TTC549 (cell line): ENCODE data around the gene NMNAT1.
A peak's percentile ranks its signal among the peaks of the same experiment; 100 is the strongest.
"Not testable (repeated sequence)": the region's sequence is repeated elsewhere in the genome, so short reads cannot be mapped to it uniquely, and the experiment has no call there.

Experiments used
- FAIRE-seq: peaks from 2 replicates; lab custom pipeline; 2012; peaks lifted over from hg19 to GRCh38; lab: Jason Lieb, UNC

Gene NMNAT1

DNA sequence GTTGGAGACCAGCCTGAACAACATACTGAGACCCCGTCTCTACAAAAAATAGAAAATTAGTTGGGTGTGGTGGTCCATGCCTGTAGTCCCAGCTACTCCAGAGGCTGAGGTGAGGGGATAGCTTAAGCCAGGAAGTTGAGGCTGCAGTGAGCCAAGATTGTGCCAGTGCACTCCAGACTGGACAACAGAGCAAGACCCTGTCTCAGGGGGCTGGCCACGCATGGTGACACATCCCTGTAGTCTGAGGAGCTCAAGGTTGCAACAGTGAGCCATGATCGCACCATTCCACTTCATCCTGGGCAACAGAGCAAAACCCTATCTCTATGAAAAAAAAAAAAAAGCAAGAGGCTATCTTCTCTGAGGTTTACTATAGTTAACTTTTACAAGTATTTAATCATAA is 76.8 kb downstream of the NMNAT1 start:
- FAIRE-seq: no peak

DNA sequence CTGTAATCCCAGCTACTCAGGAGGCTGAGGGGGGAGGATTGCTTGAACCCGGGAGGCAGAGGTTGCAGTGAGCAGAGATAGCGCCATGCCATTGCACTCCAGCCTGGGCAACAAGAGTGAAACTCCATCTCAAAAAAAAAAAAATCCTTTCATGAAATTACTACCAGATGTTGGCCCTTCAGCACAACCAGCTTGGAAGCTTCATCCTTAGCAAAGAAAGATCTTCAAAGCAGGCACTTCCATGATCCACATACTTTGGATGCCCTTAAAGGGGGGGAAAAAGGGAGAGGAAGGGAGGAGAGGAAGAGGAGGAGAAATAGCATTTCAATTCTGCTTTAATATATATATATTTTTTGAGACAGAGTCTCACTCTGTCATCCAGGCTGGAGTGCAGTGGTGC is 77.4 kb downstream of the NMNAT1 start:
- not testable (repeated sequence) for FAIRE-seq

DNA sequence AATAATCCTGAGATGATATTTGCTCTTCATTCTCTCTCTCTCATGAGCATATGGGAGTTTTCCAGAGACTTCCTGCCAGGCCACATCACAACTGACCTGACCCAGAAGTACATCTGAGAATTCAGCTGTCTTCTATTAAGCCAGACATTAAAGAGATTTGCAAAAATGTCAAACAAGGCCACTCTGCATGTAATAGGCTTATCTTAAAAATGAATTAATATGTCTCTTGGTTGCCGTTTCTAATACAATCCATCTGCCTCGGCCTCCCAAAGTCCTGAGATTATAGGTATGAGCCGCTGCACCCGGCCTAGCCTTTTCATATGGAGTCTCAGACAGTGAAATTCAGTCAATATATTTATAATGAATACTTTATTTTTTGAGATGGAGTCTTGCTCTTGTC is 78.7 kb downstream of the NMNAT1 start:
- not testable (repeated sequence) for FAIRE-seq

DNA sequence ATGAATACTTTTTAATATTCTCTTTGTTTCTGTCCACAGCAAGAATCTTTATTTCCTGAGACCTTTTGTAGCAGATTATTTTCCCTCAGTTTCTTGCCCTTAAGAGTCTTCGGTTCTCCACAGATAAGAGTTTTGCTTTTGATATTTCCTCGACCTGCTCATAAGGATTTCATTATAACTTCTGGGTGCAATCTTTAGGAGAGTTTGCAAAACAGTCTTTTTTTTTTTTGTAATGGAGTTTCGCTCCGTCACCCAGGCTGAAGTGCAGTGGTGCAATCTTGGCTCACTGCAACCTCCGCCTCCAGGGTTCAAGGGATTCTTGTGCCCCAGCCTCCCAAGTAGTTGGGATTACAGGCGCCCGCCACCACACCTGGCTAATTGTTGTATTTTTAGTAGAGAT is 79.4 kb downstream of the NMNAT1 start:
- FAIRE-seq: no peak

DNA sequence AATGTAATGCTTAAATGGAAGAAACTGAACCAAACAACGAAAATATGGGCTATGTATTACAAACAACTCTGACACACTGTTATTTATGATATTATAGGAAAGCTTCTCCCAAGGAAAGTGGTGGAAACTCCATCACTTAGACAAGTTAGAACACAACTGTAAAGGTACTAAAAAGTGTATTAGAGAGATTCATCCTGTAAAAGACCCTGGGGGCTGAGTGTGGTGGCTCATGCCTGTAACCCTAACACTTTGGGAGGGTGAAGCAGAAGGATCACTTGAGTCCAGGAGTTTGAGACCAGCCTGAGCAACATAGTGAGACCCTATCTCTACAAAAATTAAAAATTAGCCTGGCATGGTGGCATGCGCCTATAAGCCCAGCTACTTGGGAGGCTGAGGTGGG is 82.1 kb downstream of the NMNAT1 start:
- no peak for FAIRE-seq

DNA sequence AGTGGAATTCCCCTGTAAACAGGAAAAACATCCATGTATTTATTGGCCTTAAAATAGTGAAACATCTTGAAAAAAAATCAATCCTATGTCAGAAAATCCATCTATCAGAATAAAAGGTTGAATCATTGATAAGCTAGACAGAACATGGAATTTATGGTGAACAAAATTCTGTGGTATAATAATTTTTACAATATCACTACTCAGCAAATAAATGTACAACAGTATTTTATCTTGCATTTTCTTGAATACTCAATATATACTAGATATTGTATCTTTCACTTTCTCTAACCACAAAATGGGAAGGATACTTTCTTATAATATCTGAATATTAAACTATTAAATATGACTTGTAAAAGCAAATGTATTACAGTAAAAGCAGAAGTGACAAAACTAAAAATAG is 83.8 kb downstream of the NMNAT1 start:
- FAIRE-seq: no peak

DNA sequence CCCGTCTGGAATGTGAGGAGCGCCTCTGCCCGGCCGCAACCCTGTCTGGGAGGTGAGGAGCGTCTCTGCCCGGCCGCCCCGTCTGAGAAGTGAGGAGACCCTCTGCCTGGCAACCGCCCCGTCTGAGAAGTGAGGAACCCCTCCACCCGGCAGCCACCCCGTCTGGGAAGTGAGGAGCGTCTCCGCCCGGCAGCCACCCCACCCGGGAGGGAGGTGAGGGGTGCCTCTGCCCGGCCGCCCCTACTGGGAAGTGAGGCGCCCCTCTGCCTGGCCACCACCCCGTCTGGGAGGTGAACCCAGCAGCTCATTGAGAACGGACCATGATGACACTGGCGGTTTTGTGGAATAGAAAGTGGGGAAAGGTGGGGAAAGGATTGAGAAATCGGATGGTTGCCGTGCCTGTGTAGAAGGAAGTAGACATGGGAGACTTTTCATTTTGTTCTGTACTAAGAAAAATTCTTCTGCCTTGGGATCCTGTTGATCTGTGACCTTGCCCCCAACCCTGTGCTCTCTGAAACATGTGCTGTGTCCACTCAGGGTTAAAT is 85.8 kb downstream of the NMNAT1 start:
- FAIRE-seq: not testable (repeated sequence)

DNA sequence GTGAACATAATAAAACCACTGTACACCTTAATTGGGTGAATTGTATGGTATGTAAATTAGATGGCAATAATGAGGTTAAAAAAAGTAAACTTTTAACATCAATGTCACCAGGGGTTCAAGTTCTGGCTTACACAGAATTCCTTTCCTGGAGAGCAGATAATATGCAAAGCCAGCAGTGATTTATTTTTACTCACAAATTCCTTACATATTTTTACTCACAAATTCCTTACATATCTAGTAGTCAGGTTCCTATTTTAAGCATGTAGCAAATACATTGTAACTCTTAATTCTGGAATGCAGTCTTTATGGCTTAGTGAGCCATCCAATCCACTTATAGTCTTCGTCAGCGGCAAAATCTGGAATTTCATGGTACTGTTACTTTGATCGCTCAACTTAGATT is 88.2 kb downstream of the NMNAT1 start:
- FAIRE-seq: no peak

DNA sequence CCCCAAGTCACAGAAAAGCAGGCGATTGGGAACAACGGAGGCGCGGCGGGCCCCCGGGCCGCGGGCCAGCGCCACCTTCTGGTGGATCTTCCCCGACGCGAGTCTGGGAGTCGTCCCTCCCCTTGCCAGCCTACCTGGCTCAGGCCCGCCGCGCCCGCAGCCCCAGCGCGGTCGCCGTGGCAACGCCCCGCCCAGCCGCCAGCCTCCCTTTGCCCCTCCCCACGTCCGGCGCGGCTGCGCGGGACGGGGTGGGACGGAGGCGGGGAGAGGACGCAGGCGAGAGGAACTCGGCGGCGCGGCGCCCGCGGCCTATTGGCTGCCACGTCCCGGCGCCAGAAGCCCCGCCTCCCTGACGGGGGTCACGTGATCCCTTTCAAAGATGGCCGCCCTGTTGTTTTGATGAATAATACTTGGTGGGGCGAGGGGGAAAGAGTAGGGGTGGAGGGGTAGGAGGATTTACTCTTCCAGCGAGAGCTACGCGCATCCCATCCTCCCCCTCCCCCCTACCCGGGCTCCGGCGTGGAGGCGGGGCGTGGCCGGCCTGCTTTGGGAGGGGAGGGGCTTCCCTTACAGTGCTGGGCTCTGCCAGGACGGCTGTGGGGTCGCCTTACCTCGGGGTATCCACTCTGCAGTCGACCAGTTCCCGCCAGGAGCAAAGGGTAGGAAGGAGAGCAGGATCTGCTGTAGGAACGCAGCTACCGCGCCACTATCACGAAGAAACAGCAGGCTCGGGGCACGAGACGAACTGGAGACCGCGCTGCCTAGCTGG is 89.5 kb downstream of the NMNAT1 start, which contains the start of gene UBE4B:
Gene UBE4B, plus strand, starts transcription at position 369 of the 769 bp plus-strand sequence. CDS start 713 bp downstream, outside the sequence.
- FAIRE-seq: peak; percentile 64

DNA sequence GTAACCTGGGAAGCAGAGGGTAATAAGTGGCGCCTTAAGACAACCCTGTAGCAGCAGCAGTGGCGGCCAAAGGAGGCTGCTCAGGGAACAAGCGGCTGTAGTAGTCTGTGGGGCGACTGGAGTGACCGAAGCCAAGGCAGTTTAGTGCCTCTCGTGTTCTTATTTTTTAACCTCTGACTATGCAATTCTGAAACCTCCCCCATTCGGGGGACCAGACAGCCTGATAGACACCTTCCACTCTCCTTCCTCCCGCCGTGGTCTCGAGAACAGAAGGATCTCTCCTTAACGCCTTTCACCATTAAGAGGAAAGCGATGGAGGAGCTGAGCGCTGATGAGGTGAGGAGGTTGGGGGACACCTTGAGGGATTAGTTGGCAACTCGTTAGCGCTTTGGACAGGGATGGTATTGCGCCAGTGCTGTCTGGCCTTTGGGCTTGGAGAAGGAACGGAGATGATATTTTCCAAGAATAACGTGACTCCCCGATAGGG is 90.1 kb downstream of the NMNAT1 start:
- no peak for FAIRE-seq
